Measurements from ENCODE around the gene STX4.
"Not testable (repeated sequence)": the region's sequence is repeated elsewhere in the genome, so short reads cannot be mapped to it uniquely, and the experiment has no call there.

The STX4 gene

DNA sequence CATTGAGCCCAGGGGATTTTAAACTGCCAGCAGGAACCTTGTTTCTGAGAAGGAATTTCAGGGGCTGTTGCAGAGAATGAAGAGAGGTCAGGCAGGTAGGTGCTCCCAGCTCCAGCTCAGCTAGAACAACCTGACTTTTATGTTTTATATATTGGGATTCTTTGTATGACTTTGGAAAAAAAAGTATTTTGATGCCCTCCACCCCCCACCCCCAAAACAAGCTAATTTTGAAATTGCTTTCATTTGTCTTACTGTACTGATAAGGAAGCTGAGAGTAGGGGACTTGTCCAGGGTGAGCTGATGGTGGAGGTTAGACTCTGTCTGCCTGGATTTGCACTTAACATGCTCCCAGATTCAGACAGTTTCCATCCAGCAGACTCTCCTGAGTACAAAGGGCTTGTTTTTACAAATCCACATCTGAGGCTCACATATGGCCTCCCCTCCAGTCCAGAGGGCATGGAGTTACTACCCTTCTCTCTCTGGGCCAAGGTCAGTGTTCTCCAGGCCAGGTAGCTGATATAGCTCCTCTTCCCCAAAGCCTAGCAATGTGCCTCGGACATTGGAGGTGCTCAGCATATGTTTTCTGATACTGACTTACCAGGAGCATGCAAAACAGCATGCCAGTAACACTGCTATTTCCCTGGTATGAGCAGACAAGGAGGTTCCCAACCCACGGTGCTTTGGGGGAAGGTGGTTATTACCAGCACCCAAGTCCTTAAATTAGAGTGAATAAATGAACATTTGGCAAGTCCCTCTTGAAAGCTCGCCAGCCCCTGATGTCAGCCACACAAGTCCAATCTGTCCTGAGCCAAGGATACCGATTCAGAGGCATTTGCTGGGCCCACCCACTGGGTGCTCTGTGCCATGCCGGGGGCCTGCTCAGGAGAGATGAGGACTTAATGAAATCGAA lies 34.3 kb upstream of the STX4 start:
- DNase-seq (ENCODE audit: low read depth): no peak

GRCh38 chr16:31000671-31001382 lies 32.5 kb upstream of the STX4 start:
- no peak for DNase-seq (ENCODE audit: low read depth)

DNA sequence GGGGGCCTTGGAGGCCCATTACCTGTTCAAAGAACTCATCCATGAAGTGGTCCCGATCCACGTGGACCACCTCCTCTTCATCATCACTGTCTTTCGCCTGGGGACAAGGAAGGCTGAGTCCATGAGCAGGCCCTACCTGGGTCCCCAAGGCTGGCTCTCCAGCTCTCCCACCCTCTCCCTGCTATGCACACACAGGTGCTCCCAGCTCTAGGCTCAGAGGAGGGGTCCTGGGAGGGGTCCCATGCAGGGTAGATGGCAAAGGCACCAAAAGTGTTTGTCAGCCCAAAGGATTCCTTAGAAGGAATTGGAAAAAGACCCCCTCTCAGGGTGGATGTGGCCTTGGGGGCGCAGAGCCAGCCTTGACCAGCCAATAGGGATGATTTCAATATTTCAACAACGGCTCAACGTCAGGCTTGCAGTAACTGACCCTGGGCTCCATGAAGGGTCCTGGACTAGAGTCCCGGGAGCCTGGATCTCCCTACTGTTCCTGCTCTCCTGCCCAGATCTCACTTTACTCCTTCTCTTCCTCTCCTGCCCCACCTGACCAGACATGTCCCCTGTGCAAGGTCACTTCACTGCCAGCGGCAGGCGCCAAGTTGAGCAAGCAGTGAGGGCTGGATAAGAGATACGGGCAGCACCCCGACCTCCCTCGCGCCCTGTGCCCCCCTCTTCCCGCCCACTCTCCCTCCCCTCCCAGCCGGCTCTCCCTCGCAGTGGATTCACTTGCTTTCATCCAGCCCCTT lies 31.7 kb upstream of the STX4 start:
- no peak for DNase-seq (ENCODE audit: low read depth)

DNA sequence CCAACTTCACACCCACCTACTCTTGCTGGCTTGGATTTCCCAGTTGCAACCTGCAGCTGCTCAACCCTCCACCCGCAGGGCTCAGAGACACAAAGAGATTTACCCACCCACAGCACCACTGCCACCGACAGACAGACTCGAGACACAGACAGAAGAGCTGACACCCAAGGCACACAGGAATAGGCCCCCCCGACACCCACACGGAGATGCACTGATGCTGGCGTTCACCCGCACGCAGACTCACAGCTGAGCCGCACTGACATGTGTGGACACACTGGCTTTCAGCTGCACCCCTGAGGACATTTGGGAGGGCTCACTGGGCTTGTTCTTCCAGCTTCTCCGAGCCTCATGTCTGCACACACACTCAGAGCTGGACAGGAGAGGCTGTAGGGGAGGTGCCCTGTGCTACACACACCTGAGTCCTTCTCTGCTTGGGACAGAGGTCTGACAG lies 31.1 kb upstream of the STX4 start:
- DNase-seq (ENCODE audit: low read depth): no peak

- no peak for DNase-seq (ENCODE audit: low read depth)
These were observed 30.5 kb upstream of the STX4 start for GRCh38 chr16:31002862-31003341.

- DNase-seq (ENCODE audit: low read depth): no peak
These were observed 29.6 kb upstream of the STX4 start for GRCh38 chr16:31003744-31004143.

DNA sequence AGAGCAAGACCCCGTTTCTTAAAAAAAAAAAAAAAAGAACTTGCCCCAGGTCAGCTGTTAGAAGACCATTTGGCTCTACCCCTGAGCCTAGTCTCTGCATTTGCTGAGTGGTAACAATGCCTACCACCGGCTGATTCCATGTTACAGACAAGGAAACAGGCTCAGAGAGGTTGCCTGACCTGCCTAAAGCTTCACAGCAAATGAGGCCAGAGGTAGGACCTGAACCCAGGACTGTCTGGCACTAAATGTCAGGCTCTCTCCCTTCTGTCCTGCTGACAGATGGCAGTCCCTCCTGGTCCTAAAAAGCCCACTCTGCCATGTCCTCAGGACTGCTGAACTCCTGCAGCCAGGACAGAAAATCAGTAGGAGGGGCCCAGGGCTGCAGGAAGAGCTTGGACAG lies 28.7 kb upstream of the STX4 start:
- DNase-seq (ENCODE audit: low read depth): no peak

- no peak for DNase-seq (ENCODE audit: low read depth)
These were observed 27.8 kb upstream of the STX4 start for GRCh38 chr16:31005350-31006085.

GRCh38 chr16:31006086-31006385 lies 27.3 kb upstream of the STX4 start:
- no peak for DNase-seq (ENCODE audit: low read depth)

DNA sequence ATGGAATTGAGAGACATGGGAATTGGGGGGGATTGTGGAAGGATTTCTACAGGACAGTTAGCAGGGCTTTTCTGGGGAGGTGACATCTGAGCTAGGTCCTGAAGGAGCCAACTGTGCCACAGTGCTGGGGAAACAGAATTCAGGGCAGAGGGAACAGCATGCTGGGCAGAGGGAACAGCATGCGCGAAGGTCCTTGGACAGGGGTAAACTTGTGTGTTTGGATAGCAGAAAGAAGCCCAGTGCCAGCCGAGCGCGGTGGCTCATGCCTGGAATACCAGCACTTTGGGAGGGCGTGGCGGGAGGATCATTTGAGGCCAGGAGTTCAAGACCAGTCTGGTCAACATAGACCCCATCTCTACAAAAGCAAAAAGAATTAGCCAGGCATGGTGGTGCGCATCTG lies 26.8 kb upstream of the STX4 start:
- DNase-seq (ENCODE audit: low read depth): no peak

- DNase-seq (ENCODE audit: low read depth): no peak
These were observed 25.7 kb upstream of the STX4 start for GRCh38 chr16:31007684-31008083.

GRCh38 chr16:31008149-31008548 lies 25.2 kb upstream of the STX4 start:
- DNase-seq (ENCODE audit: low read depth): no peak

- no peak for DNase-seq (ENCODE audit: low read depth)
These were observed 24.8 kb upstream of the STX4 start for GRCh38 chr16:31008551-31008950.

- DNase-seq (ENCODE audit: low read depth): no peak
These were observed 24.2 kb upstream of the STX4 start for GRCh38 chr16:31009120-31009519.

DNA sequence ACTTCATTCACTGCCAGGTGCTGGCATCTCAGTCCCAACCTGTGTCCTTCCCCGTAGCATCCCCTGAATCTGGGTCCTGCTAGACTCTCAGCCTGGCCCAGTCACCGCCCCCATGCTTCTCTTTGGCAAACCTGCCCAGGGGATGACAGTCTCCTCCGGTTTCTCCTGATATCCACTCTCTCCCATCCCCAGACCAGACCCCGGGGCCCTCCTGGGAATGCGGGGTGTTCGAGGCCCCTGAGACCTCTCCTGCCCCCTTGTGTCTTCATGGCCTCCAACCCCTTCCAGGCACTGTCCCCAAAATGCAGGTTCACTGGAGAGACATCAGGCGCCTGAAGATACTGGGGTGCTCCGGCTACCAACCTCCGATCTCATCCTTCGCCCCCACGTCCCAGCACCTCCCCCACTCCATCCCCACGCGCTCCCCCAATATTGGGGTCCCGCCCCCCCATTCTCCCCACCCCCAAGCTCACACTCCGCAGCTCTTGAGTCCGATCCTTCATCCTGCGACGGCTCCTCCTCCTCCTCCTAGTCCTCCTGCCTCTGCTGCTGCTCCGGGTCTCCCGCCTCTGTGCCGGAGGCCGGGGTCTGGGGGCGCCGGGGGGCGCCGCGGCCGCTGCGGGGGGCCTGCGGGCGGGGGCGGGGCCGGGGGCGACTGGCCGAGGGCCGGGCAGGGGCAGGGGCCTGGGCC lies 23.3 kb upstream of the STX4 start:
- DNase-seq (ENCODE audit: low read depth): no peak

- DNase-seq (ENCODE audit: low read depth): peak; percentile 18
These were observed 22.6 kb upstream of the STX4 start, which contains the start of gene STX1B for GRCh38 chr16:31010585-31011325. TSS of gene STX1B (minus strand) at chr16:31010638. CDS start at chr16:31010396, 242 bp downstream.

GRCh38 chr16:31011815-31012214 lies 21.5 kb upstream of the STX4 start:
- not testable (repeated sequence) for DNase-seq (ENCODE audit: low read depth)

- not testable (repeated sequence) for DNase-seq (ENCODE audit: low read depth)
These were observed 20.1 kb upstream of the STX4 start for GRCh38 chr16:31013292-31013691.

GRCh38 chr16:31016018-31016417 lies 17.3 kb upstream of the STX4 start:
- DNase-seq (ENCODE audit: low read depth): no peak

DNA sequence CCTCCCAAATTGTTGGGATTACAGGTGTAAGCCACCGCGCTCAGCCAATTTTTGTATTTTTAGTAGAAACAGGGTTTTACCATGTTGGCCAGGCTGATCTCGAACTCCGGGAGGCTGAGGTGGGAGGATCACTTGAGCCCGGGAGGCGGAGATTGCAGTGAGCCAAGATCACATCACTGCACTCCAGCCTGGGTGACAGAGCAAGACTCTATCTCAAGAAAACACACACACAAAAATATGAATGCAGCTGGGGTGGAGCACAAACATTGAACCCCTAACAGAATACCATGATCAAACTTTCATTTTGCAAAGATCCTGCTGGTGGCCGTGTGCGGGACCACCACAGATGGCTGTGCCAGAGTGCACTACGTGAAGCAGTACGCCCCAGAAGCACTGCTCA lies 15.6 kb upstream of the STX4 start:
- not testable (repeated sequence) for DNase-seq (ENCODE audit: low read depth)
